ENCODE data around the gene REXO2. TPM values are rescaled to one million over a fixed set of nuclear protein-coding genes. Genes with fewer than 3 reads are reported as not detected.

Gene REXO2
- total and polyA plus RNA-seq, 3 experiments from 2014 or later, result 52.9 to 79.8 (median 77.7) TPM

- Mint-ChIP-seq H3K4me3 (no peak overlapping the region), H3K27ac (no peak overlapping the region), H3K36me3 (peaks cover 6 to 84% (median 31%) of the 10 kb centered on the region in 3 donors), H3K4me1 (peaks cover 12 to 22% (median 15%) of the 10 kb centered on the region in 3 donors), H3K9me3 (no peaks in the 10 kb centered on the region), H3K27me3 (no peaks in the 10 kb centered on the region)
- peaks cover 27% of the 10 kb centered on the region for H3K36me3 ChIP-seq (ENCODE audit: insufficient read depth, low read length)
- H3K4me3 ChIP-seq (ENCODE audit: low read length), result no peak overlapping the region
- H3K27me3 ChIP-seq (ENCODE audit: insufficient read depth, low read length, poor library complexity, severe bottlenecking), result no peaks in the 10 kb centered on the region
- ChIA-PET POLR2A (no interaction called here), CTCF (no interaction called here)
- no peaks in the 10 kb centered on the region for H3K9me3 ChIP-seq (ENCODE audit: low read length)
- H3K4me1 ChIP-seq (ENCODE audit: insufficient read depth, low read length), result no peaks in the 10 kb centered on the region
- DNase-seq, result no peak
- H3K27ac ChIP-seq (ENCODE audit: low read depth, low read length), result no peak overlapping the region
These were observed 8.6 kb downstream of the REXO2 start for GRCh38 chr11:114447892-114448291.

- no peaks in the 10 kb centered on the region for H3K27me3 Mint-ChIP-seq
- Histone ChIP-seq H3K36me3 (ENCODE audit: insufficient read depth, low read length) (peaks cover 27% of the 10 kb centered on the region), H3K9me3 (ENCODE audit: low read length) (no peaks in the 10 kb centered on the region), H3K27ac (ENCODE audit: low read depth, low read length) (no peak overlapping the region), H3K4me1 (ENCODE audit: insufficient read depth, low read length) (no peaks in the 10 kb centered on the region), H3K27me3 (ENCODE audit: insufficient read depth, low read length, poor library complexity, severe bottlenecking) (no peaks in the 10 kb centered on the region), H3K4me3 (ENCODE audit: low read length) (no peak overlapping the region)
- no peaks in the 10 kb centered on the region for H3K9me3 Mint-ChIP-seq
- no peak overlapping the region for H3K27ac Mint-ChIP-seq
- ChIA-PET POLR2A (no interaction called here), CTCF (no interaction called here)
- DNase-seq, result no peak
- H3K4me3 Mint-ChIP-seq, result no peak overlapping the region
- peaks cover 6 to 87% (median 31%) of the 10 kb centered on the region in 3 donors for H3K36me3 Mint-ChIP-seq
- H3K4me1 Mint-ChIP-seq, result peaks cover 12 to 16% (median 15%) of the 10 kb centered on the region in 3 donors
These were observed 9.6 kb downstream of the REXO2 start for GRCh38 chr11:114448749-114449482.

- Mint-ChIP-seq H3K36me3 (peaks cover 6 to 80% (median 27%) of the 10 kb centered on the region in 3 donors), H3K27ac (no peak overlapping the region), H3K4me3 (no peak overlapping the region), H3K4me1 (peaks cover 7 to 12% (median 11%) of the 10 kb centered on the region in 3 donors), H3K27me3 (no peaks in the 10 kb centered on the region), H3K9me3 (no peaks in the 10 kb centered on the region)
- Histone ChIP-seq H3K27ac (ENCODE audit: low read depth, low read length) (no peak overlapping the region), H3K36me3 (ENCODE audit: insufficient read depth, low read length) (peaks cover 22% of the 10 kb centered on the region), H3K9me3 (ENCODE audit: low read length) (no peaks in the 10 kb centered on the region), H3K4me1 (ENCODE audit: insufficient read depth, low read length) (no peaks in the 10 kb centered on the region), H3K27me3 (ENCODE audit: insufficient read depth, low read length, poor library complexity, severe bottlenecking) (no peaks in the 10 kb centered on the region), H3K4me3 (ENCODE audit: low read length) (no peak overlapping the region)
- DNase-seq, result no peak
- ChIA-PET CTCF (no interaction called here), POLR2A (no interaction called here)
These were observed 10.6 kb downstream of the REXO2 start for GRCh38 chr11:114449845-114450244.

GRCh38 chr11:114452399-114452798 is 13.1 kb downstream of the REXO2 start:
- CTCF ChIA-PET, result no interaction called here
- H3K27ac Mint-ChIP-seq, result no peak overlapping the region
- H3K4me1 Mint-ChIP-seq, result peaks cover under 1 to 2% (median 2%) of the 10 kb centered on the region in 3 donors

GRCh38 chr11:114463999-114464398 is 24.7 kb downstream of the REXO2 start:
- no peak overlapping the region for H3K27ac ChIP-seq (ENCODE audit: low read depth, low read length)
- H3K36me3 ChIP-seq (ENCODE audit: insufficient read depth, low read length), result no peaks in the 10 kb centered on the region
- H3K4me1 Mint-ChIP-seq, result no peaks in the 10 kb centered on the region
- ChIA-PET POLR2A (no interaction called here), CTCF (no interaction called here)
- H3K4me1 ChIP-seq (ENCODE audit: insufficient read depth, low read length), result no peaks in the 10 kb centered on the region
- peaks cover 4 to 25% (median 14%) of the 10 kb centered on the region in 3 donors for H3K36me3 Mint-ChIP-seq
- no peak for DNase-seq
- H3K9me3 ChIP-seq (ENCODE audit: low read length), result no peaks in the 10 kb centered on the region
- H3K9me3 Mint-ChIP-seq, result peaks cover 0 to 12% (median 3%) of the 10 kb centered on the region in 5 donors
- H3K27ac Mint-ChIP-seq, result no peak overlapping the region
- H3K4me3 Mint-ChIP-seq, result no peak overlapping the region
- H3K27me3 ChIP-seq (ENCODE audit: insufficient read depth, low read length, poor library complexity, severe bottlenecking), result no peaks in the 10 kb centered on the region
- no peak overlapping the region for H3K4me3 ChIP-seq (ENCODE audit: low read length)
- no peaks in the 10 kb centered on the region for H3K27me3 Mint-ChIP-seq

More at GRCh38 chr11:114452399-114452798, 13.1 kb downstream of the REXO2 start:
- DNase-seq, result no peak
- Histone ChIP-seq H3K4me1 (ENCODE audit: insufficient read depth, low read length) (no peaks in the 10 kb centered on the region), H3K27me3 (ENCODE audit: insufficient read depth, low read length, poor library complexity, severe bottlenecking) (no peaks in the 10 kb centered on the region), H3K36me3 (ENCODE audit: insufficient read depth, low read length) (peaks cover 16% of the 10 kb centered on the region), H3K27ac (ENCODE audit: low read depth, low read length) (no peak overlapping the region), H3K9me3 (ENCODE audit: low read length) (no peaks in the 10 kb centered on the region), H3K4me3 (ENCODE audit: low read length) (no peak overlapping the region)
- no peaks in the 10 kb centered on the region for H3K27me3 Mint-ChIP-seq
- H3K4me3 Mint-ChIP-seq, result no peak overlapping the region
- POLR2A ChIA-PET, result no interaction called here
- peaks cover 0 to 60% (median 17%) of the 10 kb centered on the region in 3 donors for H3K36me3 Mint-ChIP-seq
- no peaks in the 10 kb centered on the region for H3K9me3 Mint-ChIP-seq

- Histone ChIP-seq H3K36me3 (ENCODE audit: insufficient read depth, low read length) (no peaks in the 10 kb centered on the region), H3K4me3 (ENCODE audit: low read length) (no peak overlapping the region), H3K27me3 (ENCODE audit: insufficient read depth, low read length, poor library complexity, severe bottlenecking) (no peaks in the 10 kb centered on the region), H3K9me3 (ENCODE audit: low read length) (no peaks in the 10 kb centered on the region), H3K27ac (ENCODE audit: low read depth, low read length) (no peak overlapping the region), H3K4me1 (ENCODE audit: insufficient read depth, low read length) (no peaks in the 10 kb centered on the region)
- H3K27me3 Mint-ChIP-seq, result peaks cover 0 to 6% of the 10 kb centered on the region in 2 donors
- H3K36me3 Mint-ChIP-seq, result peaks cover 2 to 15% (median 3%) of the 10 kb centered on the region in 3 donors
- H3K27ac Mint-ChIP-seq, result no peak overlapping the region
- H3K9me3 Mint-ChIP-seq, result peaks cover 0 to 12% (median 3%) of the 10 kb centered on the region in 5 donors
- ChIA-PET CTCF (no interaction called here), POLR2A (no interaction called here)
- H3K4me1 Mint-ChIP-seq, result no peaks in the 10 kb centered on the region
- DNase-seq, result no peak
- H3K4me3 Mint-ChIP-seq, result no peak overlapping the region
These were observed 27.5 kb downstream of the REXO2 start for GRCh38 chr11:114466742-114467141.

- peaks cover 0 to 12% (median 0%) of the 10 kb centered on the region in 3 donors for H3K36me3 Mint-ChIP-seq
- no peak for DNase-seq
- ChIA-PET POLR2A (no interaction called here), CTCF (no interaction called here)
- no peak overlapping the region for H3K27ac Mint-ChIP-seq
- Histone ChIP-seq H3K9me3 (ENCODE audit: low read length) (no peaks in the 10 kb centered on the region), H3K4me3 (ENCODE audit: low read length) (no peak overlapping the region), H3K27me3 (ENCODE audit: insufficient read depth, low read length, poor library complexity, severe bottlenecking) (no peaks in the 10 kb centered on the region), H3K4me1 (ENCODE audit: insufficient read depth, low read length) (no peaks in the 10 kb centered on the region), H3K36me3 (ENCODE audit: insufficient read depth, low read length) (no peaks in the 10 kb centered on the region), H3K27ac (ENCODE audit: low read depth, low read length) (no peak overlapping the region)
- no peaks in the 10 kb centered on the region for H3K4me1 Mint-ChIP-seq
- peaks cover 12 to 29% of the 10 kb centered on the region in 2 donors for H3K27me3 Mint-ChIP-seq
- peaks cover 0 to 4% (median 0%) of the 10 kb centered on the region in 5 donors for H3K9me3 Mint-ChIP-seq
- H3K4me3 Mint-ChIP-seq, result no peak overlapping the region
These were observed 33.4 kb downstream of the REXO2 start for GRCh38 chr11:114472661-114473060.

GRCh38 chr11:114478001-114478410 is 38.7 kb downstream of the REXO2 start:
- Mint-ChIP-seq H3K4me3 (no peak overlapping the region), H3K36me3 (peaks cover 0 to 5% (median 0%) of the 10 kb centered on the region in 3 donors), H3K27me3 (peaks cover 12 to 17% of the 10 kb centered on the region in 2 donors), H3K4me1 (no peaks in the 10 kb centered on the region), H3K27ac (no peak overlapping the region), H3K9me3 (no peaks in the 10 kb centered on the region)
- H3K36me3 ChIP-seq (ENCODE audit: insufficient read depth, low read length), result no peaks in the 10 kb centered on the region
- no peaks in the 10 kb centered on the region for H3K4me1 ChIP-seq (ENCODE audit: insufficient read depth, low read length)
- POLR2A ChIA-PET, result no interaction called here
- no peaks in the 10 kb centered on the region for H3K27me3 ChIP-seq (ENCODE audit: insufficient read depth, low read length, poor library complexity, severe bottlenecking)
- H3K27ac ChIP-seq (ENCODE audit: low read depth, low read length), result no peak overlapping the region
- CTCF ChIA-PET, result no interaction called here
- no peak overlapping the region for H3K4me3 ChIP-seq (ENCODE audit: low read length)
- no peaks in the 10 kb centered on the region for H3K9me3 ChIP-seq (ENCODE audit: low read length)
- DNase-seq, result no peak

Data from CD8-positive, alpha-beta memory T cell (primary cell).